HL-60/S4 treated with phorbol 12-myristate 13-acetate at 8.2 ng/mL for 4 days and 3 days (cell line): ENCODE measurements around the gene ARHGEF4.

Experiments used
- in situ Hi-C: fragments of 300-500 bp; cut with MboI; formaldehyde crosslinking; loops from 2 replicates; pipeline ENCODE4 v1.15.0; 2022; ENCODE audit warnings: low sequenced_read_pairs

The ARHGEF4 gene

GRCh38 chr2:130819608-130820278 is 17.0 kb upstream of the ARHGEF4 start:
- in situ Hi-C loops: no loop called here

GRCh38 chr2:130820279-130820861 is 16.3 kb upstream of the ARHGEF4 start:
- in situ Hi-C loops: no loop called here

GRCh38 chr2:130821867-130822266 is 14.8 kb upstream of the ARHGEF4 start:
- in situ Hi-C loops: no loop called here

- in situ Hi-C loops: no loop called here
Observed at GRCh38 chr2:130822766-130823165, 13.9 kb upstream of the ARHGEF4 start.

- in situ Hi-C loops: no loop called here
Observed at GRCh38 chr2:130823171-130823885, 13.4 kb upstream of the ARHGEF4 start.

GRCh38 chr2:130823886-130824491 is 12.7 kb upstream of the ARHGEF4 start:
- in situ Hi-C loops: no loop called here

- in situ Hi-C loops: no loop called here
Observed at GRCh38 chr2:130824492-130825061, 12.1 kb upstream of the ARHGEF4 start.

- in situ Hi-C loops: no loop called here
Observed at GRCh38 chr2:130825231-130825965, 11.3 kb upstream of the ARHGEF4 start.

- in situ Hi-C loops: no loop called here
Observed at GRCh38 chr2:130825966-130826253, 10.8 kb upstream of the ARHGEF4 start.

- in situ Hi-C loops: no loop called here
Observed at GRCh38 chr2:130826419-130826818, 10.3 kb upstream of the ARHGEF4 start.

GRCh38 chr2:130826821-130827501 is 9.8 kb upstream of the ARHGEF4 start:
- in situ Hi-C loops: no loop called here

- in situ Hi-C loops: no loop called here
Observed at GRCh38 chr2:130827502-130828251, 9.0 kb upstream of the ARHGEF4 start.

GRCh38 chr2:130828461-130828860 is 8.3 kb upstream of the ARHGEF4 start:
- in situ Hi-C loops: no loop called here

- in situ Hi-C loops: no loop called here
Observed at GRCh38 chr2:130829015-130829414, 7.7 kb upstream of the ARHGEF4 start.

- in situ Hi-C loops: no loop called here
Observed at GRCh38 chr2:130830538-130830937, 6.2 kb upstream of the ARHGEF4 start.

- in situ Hi-C loops: no loop called here
Observed at GRCh38 chr2:130831356-130831755, 5.4 kb upstream of the ARHGEF4 start.

- in situ Hi-C loops: no loop called here
Observed at GRCh38 chr2:130832296-130832940, 4.3 kb upstream of the ARHGEF4 start.

- in situ Hi-C loops: no loop called here
Observed at GRCh38 chr2:130834091-130834930, 2.4 kb upstream of the ARHGEF4 start.
